HG02884 (cell line): ENCODE results near the gene CISH.

Experiments used
- ATAC-seq: cut with Tn5 transposase; IDR thresholded peaks from one replicate; pipeline ENCODE4 v1.9.1; 2021; ENCODE audit warnings: mild to moderate bottlenecking, moderate library complexity; ENCODE audit not compliant: unreplicated experiment

CISH gene

DNA sequence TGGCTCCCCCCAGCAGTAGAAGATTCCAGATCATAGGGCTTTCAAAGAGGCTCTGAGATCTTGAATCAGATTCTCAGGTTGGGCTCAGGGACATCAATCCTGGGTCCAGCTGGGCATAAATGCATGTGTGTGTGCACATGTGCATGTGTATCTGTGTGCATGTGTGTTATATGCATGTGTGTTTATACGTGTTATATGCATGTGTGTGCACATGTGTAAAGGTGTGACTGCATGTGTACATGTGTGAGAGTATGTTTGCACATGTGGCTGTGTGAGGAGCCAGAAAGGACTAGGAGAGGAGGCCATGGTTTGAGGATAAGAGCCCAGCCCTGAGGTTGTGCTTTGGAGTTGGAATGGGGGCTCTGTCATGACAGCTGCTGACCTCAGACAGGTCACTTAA lies 3.6 kb upstream of the CISH start:
- ATAC-seq = no peak

DNA sequence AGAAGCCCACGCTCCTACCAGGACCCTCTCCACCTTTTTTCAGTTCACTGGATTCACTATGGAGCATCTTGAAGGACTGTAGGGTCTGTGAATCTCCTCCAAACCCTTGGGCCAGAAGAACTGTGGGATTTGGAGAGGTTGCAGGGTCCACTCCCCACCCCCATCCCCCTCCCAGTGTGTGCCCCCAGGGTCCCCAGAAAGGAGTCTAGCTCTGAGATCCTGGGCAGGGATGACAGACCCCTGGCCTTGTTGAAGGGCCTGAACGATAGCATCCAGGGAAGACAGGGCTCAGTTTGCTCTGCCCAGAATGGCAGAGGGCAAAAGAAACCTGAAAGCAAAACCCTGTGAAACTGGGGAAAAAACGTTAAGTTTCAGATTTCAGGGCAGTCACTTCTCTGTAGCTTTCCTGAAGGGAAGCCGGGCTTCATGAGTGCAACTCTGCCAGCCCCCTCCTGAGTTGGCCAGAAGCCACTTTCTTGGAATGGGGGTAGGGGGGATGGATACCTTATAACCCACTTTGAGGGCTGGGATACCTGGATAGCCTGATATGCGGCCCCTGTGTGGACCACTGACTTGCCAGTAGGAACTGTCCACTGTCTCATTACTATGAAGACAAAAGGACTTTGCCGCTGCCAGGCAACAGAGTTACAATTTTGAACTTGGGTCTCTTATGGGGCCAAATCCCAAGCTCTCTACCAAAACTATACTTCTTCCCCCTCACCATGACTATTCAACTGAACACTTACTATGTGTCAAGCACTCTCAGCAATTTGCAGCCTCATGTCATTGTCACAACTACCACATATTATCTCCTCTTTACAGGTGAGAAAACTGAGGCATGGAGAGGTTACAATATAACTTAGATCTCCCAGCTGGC lies 1.6 kb upstream of the CISH start:
- no peak for ATAC-seq

DNA sequence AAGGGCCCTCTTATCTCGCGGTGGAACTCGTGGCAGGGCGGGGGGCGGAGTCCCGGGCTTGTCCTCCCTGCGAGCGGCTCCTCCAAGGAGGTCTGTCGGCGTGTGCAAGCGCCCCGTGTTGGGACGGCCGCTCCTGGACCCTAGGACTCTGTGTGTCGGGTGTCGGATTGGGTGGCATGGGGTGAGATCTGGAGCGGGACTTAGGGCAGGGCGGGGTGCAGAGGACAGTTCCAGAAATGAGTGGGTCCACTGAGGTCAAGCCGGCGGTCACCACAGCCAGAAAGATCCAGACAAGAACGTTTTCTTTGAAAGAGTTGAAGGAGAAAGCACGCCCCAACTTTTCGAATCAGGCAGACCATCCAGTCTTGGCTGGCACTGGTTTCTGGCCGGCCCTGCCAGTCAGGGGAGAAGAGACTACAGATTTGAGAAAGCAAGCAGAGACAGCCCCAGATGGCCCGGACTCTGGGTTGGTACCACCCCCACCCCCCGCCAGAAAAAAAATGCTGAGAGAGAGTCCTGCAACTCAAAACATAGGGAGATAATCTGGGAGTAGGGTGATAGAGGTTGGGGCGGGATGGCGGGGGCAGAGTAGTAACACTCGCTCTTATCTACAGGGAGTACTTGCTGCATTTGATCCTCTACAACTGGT lies 784 bp upstream of the CISH start:
- ATAC-seq = no peak

DNA sequence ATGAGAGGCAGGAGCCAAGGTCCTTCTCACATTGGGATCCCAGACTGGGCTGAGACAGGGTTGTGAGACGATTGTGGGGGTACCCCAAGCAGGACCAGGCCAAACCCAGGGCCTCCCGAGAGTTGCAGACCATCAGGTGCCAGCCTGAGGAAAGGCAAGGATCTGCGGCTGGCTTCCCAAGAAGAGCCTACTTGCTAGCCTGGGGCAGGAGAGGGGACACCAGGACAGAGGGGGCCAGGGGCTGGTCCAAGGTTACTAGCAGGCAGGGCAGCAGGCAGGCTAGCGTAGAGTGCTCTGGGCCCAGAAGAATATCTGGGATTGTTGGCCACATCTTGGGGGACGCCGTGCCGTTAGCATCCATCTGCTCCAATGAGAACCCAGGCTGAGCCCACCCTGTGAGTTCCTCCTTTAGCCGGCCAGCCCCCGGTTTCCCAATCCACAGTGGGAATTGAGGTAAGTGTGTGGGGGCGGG lies 546 bp downstream of the CISH start:
- no peak for ATAC-seq

DNA sequence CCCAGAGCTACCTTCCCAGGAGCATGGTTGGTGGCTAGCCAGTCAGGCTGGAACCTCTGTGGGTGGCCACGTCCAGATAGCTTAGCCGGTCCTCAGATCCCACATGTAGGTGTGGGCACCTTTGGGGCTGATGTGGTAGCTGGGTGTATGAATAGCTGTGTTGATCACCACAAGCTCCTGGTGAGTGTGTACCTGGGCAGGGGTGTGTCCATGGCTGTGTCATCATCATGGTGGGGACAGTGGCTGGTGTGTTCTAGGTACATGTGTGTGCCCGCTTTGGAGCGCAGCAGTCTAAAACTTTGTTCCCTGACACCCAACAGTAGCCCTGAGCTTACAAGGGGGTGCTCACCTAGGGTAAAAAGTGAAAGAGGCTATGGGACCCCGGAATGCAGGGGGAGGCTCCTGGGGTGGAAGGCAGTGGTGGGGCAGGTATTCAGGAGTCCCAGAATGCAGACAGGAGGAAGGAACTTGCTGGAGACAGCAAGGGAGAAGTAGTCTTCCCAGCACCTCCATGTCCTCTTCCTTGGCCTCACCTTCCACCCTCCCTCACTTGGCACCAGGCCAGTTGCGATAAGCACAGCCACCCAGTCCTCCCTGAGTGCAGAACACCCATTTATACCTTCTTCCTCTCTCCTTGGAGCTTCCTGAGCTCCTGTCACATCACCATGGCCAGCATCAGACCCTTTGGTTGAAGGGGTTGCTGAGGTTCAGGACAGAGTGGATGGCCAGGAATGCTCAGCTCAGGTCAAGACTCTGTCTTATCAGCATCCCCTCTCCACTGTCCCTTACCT lies 1.2 kb downstream of the CISH start:
- ATAC-seq = no peak

DNA sequence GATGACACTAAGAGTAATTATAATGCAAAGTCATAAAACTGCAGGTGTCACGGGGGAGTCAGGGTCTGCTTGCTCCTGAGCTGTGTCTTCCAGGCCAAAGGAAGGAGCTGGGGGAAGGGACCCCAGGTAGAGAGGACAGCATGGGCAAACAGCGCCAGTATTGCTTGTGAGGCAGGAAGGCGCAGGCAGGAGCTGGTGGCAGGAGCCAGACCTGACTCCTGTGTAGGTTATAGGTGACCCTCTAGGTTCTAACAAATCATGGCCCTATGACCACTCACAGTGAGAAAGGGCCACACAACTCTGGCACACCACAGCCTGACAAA lies 1.9 kb downstream of the CISH start:
- ATAC-seq = no peak

DNA sequence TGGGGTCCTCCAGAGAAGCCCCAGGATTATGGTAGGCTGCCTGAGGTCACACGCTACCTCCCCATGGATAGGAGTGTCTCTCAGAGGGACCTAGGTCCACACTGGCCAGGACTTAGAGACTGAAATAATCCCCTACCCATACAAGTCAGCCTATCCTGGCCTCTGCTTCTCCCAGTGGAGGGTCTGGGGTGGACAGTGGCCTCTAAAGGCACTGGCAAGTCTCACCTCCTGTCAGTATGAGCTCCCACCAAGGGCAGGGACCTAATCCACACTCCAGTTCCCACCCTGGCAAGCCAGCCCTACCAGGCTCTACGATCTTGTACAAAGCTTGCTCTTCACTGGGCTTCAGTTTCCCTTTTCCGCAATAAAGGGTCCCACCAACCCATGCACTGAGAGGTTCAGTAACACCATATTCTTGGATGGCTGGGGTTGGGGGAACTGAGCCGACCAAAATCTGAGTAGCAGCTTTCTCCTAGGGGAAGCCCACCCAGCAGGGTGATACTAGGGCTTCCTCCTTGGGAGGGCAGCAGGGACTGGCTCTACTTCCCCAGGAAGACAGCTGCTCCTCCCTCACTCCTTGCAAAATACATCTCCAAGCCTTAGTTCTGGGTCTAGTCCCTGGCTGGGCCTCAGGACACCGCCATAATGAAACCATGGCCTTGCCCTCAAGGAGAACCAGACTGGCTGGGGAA lies 2.4 kb downstream of the CISH start:
- ATAC-seq = no peak

DNA sequence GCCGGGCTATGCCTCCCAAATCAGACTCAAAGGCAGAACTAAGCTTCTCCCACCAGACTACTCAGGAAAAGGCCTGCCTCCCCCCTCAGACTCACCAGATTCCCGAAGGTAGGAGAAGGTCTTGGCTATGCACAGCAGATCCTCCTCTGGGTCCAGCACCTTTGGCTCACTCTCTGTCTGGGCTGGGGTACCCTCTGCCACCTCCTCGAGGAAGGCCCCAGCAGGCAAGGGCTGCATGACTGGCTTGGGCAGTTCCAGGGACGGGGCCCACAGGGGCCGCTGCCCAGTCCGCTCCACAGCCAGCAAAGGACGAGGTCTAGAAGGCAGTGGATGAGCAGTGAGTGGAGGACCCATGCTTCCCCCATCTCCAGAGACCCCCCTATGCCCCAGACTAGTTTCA lies 3.3 kb downstream of the CISH start:
- ATAC-seq = no peak

DNA sequence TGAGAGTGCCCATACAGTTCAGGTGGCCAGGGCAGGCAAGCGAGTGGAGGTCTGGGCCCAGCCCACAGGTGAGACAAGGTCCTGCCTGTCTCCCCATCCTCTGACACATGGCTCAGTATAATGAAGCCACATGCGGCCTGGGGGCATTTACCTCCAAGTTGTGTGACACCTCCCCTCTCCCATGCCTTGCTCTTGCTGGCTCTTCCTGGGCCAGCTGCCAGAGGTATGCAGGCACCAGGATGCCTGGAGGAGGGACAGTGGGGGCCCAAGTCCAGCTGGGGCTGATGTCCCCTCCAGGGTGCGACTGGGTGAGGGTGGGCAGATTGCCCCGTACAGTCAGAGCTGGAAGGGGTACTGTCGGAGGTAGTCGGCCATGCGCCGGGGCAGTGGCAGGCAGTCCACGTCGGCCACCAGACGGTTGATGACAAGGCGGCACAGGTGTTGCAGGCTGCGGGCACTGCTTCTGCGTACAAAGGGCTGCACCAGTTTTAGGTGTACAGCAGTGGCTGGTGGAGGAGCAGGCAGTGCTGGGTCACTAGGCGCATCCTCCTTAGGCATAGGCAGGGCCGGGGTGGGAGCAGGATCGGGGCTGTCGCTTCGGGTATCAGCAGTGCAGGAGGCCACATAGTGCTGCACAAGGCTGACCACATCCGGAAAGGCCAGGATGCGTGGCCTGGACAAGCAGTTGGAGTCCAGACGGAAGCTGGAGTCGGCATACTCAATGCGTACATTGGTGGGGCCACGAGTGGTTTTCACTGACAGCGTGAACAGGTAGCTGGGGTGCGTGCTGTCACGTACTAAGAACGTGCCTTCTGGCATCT lies 4.1 kb downstream of the CISH start:
- ATAC-seq = no peak

DNA sequence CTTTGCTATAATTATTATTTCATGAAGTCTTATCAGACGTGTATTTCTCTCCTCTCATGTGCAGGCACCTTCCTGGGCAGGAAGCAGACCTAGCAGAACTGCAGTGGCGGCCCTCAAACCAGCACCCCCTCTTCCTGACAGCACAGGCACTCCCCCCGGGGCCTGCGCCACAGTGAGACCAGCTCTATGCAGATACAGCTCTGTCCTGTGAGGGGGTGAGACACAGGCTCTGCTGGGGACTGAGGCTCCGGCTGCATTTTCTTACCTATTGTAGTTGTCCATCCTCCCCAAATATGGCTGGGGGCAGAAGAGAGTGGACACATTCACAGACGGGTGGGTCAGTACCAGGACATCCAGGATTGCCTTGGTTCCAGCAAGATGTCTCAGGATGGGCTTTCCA lies 5.0 kb downstream of the CISH start:
- ATAC-seq = no peak

DNA sequence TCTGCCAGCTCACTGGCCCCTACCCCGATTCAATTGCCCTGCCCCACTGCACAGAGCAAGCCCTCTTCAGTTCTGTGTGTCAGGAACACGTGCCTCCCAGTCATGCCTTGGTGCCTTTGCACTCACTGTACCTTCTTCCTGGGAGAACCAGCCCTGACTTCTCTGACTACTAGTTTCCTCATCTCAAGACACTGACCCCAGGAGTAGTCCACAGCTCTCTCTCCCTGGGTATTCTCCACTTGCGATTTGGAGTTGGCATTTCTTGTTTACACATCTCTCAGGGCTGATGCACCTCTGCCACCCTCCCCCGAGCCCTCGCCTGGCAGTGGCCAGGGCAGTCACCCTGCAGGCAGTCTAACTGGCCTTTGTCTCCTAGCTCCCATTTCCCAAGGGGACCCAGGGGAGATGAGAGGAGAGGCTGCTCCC lies 5.7 kb downstream of the CISH start:
- no peak for ATAC-seq

DNA sequence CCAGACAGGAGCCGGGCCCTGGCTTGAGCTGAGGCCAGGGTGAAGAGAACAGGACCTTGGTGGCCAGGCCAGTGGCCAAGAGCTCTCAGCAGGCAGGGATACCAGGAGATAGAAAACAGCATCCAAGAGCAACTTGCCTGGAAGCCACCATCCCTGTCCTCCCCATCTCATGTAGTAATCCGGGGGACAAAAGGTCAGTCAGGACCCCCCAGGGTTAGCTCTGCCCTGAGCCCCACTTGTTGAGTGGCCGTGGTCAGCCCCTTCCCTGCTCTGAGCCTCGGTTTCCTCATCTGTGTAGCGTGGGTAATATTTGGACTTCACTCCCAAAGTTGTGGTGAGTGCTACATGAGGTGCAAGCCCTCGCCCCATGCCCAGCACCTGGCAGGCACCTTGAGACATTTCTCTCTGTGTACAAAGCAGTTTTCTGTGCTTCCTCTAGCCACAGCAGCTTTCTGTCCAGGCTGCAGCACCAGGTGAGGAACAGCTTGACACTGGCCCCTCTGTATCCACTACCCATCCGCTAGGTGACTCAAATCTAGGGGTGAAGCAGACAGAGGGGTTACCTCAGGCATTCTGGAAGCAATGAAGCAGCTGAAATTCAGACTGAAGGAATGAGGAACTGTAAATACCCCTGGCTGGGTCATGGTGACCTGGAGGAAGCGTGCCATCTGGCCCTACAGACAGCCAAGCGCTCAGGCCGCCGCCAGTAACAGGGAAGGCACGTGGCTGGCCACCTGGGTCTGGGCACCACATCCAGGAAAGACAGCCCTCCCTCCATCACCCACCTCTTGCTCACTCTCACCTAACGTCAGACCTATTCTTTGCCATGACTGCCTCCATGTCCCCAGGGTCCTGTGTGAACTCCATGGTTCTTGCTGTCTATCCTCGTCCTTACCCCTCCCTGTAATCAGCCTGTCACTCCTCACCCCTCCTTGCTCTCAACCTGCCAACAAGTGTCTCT lies 6.7 kb downstream of the CISH start:
- ATAC-seq = no peak

DNA sequence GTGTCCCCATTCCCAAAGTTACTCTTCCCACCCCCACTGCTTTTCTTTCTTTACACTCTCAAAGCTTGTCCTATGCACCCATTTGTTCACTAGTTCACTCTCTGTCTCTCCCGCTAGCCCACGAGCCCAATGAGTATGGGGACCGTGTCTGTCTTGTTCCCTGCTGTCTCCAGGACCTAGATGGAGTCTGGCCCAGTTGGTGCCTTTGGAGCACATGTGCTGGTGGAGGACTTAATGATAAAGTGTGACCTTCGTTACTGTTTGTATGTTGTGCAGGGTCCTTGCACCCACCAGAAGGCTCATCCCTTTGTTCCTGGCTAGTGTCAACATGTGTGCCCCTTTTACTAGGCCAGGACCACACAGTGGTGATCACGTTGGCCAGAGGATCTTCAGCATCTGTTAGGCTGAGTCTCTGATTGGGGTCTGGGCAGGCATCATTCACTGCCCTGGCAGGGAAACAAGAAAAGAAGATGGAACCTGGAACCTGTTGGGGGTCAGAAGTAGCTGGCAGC lies 7.4 kb downstream of the CISH start:
- no peak for ATAC-seq

DNA sequence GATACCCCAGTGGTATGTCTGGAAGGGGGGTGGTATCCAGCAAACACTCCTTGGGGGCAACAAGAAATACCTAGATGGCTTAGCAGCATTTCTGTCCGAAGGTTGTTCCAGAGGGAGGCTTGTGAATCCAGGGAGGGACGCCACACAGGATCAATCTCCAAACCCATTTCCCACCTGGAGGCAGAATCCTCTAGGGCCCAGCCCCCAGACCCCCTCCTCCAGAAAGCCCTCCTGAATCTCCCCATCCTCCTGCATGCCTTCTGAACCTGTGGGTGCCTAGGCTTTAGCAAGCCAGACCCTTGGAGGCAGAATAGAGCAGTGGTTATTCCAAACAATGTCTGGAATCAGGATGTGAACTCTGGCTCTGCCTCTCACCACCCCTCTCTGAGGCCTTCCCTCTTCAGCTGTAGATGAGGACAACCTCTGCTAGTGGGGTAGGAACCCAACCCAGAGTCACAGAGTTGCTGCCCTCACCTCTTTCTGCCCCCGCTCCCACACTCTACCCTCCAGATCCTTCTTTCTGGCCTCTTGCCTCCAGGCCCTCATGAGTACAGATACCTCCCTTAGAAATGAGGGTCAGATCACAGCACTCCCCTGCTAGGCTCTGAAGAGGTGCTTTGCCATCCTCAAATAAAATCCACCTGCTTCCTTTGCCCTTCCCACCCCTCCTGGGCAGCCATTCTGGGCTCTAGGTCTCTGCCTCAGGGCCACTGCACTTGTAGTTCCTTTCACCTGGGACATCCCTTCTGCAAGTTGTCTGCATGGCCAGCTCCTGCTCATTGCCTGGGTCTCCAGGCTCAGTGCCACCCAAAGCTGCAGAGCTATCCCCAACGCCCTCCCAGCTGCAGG lies 8.1 kb downstream of the CISH start:
- ATAC-seq = no peak

DNA sequence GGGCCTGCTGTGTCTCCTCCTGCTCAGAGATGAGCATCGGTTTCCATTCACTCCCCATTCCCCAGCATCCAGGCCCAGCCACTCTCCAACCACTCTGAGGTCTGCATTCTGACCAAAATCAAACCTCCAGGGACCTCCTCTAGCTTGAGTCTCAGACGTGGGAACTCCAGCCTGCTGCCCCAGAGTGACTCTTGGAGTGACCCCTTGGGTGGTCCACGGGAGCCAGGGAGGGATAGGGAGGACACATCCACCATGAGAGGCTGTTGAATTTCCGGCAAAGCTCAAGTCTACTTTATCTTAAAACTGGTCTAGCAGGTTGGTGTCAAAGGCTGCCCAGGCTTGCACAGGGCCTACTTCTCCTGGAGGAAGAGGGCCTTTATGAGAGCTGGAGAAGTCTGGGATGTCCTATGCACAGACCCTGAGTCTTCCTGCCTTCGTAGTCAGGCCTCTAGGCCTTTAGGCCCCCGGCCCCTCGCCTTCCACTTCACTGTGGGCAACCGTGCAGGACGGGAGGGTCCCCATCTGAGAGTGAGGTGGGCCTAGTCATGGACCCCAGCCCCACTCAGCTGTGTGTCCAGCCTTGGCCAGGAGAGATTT lies 8.9 kb downstream of the CISH start:
- no peak for ATAC-seq

DNA sequence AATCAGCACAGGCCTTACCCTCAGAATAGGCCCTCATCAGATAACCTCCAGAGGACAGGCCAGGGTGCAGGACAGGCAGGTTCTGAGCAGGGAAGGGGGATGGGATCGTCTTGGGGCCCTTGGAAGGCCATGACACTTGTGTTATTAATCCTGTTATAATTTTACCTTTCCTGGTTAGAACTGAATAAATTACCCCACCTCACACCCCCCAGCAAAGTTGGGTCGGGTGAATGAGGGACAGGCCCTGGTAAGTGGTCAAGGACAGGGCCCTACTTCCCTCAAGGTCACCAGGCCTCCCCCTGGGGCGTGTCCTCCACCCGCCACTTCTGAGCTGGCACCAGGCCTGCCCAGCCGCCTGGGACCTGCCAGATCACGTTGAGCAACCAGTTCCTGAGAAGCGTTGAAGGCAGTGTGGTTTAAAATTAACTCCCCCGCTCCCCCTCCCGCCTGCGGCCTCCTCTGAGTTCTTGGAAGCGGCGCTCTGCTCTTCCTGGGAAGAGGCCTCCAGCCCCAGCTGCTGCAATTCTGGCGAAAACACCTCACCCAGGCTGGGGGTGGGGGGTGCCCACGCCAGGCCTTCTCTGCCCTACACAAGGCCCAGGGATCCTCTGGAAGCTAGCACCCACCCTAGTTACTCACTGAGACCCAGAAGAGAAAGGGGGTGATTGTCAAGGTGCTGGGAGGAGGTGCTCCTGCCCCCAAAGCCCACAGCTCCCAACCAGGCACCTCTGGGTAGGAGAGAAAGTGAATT lies 10.6 kb downstream of the CISH start:
- no peak for ATAC-seq
